Large intestine (tissue), 3 donors: ENCODE data around the gene MEI1. TPM values are rescaled to one million over a fixed set of nuclear protein-coding genes. Genes with fewer than 3 reads are reported as not detected.
"Not testable (repeated sequence)": the region's sequence is repeated elsewhere in the genome, so short reads cannot be mapped to it uniquely, and the experiment has no call there.

Experiments used
- DNase-seq, 2 donors: peaks; one replicate each; pipeline versions ENCODE4 v3.0.0 to v3.0.0-alpha.2; 2013
- H3K27ac ChIP-seq: one replicate; pipeline ENCODE4 v1.5.1; 2013; ENCODE audit warnings: low read length
- H3K27me3 ChIP-seq: 2 replicates; pipeline ENCODE4 v1.6.1; 2013; ENCODE audit warnings: low read length; ENCODE audit not compliant: control insufficient read depth, insufficient read depth
- H3K36me3 ChIP-seq: 2 replicates; pipeline ENCODE4 v1.6.1; 2013; ENCODE audit warnings: low read length; ENCODE audit not compliant: control insufficient read depth, insufficient read depth
- H3K4me1 ChIP-seq: one replicate; pipeline ENCODE4 v1.6.1; 2013; ENCODE audit warnings: low read length; ENCODE audit not compliant: control insufficient read depth, insufficient read depth
- H3K4me3 ChIP-seq: one replicate; pipeline ENCODE4 v1.5.1; 2013; ENCODE audit warnings: low read length
- H3K9me3 ChIP-seq: one replicate; pipeline ENCODE4 v1.6.1; 2013; ENCODE audit warnings: mild to moderate bottlenecking, low read depth, low read length, moderate library complexity; ENCODE audit not compliant: control insufficient read depth
- WGBS: methylation state at CpG from one replicate; pipeline ENCODE4 v1.1.5; 2013; ENCODE audit warnings: low lambda C conversion rate; ENCODE audit not compliant: insufficient coverage; 5-methylcytosine and 5-hydroxymethylcytosine counted together
- polyA plus RNA-seq: library from polyadenylated mRNA; unstranded; fragments of 120-200 nt; gene quantifications from one replicate; pipeline ENCODE4 v1.2.1, GENCODE V29; 2013

MEI1 gene
- polyA plus RNA-seq, 1 donor, result 4.4 TPM

DNA sequence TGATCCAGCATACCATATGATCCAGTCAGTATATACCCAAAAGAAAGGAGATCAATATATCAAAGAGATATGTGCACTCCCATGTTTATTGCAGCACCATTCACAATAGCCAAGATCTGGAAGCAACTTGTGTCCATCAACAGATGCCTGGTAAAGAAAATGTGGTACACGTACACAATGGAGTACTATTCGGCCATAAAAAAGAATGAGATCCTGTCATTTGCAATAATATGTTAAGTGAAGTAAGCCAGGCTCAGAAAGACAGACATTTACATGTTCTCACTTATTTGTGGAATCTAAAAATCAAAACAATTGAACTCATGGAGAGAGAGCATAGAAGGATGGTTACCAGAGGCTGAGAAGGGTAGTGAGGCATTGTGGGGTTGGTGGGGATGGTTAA, 37.6 kb upstream of the MEI1 start:
- H3K27me3 ChIP-seq, result no peaks in the 10 kb centered on the region
- no peaks in the 10 kb centered on the region for H3K9me3 ChIP-seq
- no peaks in the 10 kb centered on the region for H3K4me1 ChIP-seq
- peaks cover 79% of the 10 kb centered on the region for H3K36me3 ChIP-seq
- WGBS, result 100% methylated on average over 1 of the region's 2 CpGs
- no peak overlapping the region for H3K27ac ChIP-seq
- no peak for DNase-seq
- H3K4me3 ChIP-seq, result no peak overlapping the region

DNA sequence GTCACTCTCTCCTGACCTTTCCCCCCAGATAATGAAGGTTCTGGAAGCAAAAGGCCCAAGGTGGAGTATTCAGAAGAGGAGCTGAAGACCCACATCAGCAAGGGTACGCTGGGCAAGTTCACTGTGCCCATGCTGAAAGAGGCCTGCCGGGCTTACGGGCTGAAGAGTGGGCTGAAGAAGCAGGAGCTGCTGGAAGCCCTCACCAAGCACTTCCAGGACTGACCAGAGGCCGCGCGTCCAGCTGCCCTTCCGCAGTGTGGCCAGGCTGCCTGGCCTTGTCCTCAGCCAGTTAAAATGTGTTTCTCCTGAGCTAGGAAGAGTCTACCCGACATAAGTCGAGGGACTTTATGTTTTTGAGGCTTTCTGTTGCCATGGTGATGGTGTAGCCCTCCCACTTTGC, 35.7 kb upstream of the MEI1 start:
- WGBS, result no CpG with 5 or more reads among the region's 9 CpGs
- not testable (repeated sequence) for H3K9me3 ChIP-seq, H3K27me3 ChIP-seq, DNase-seq, H3K27ac ChIP-seq, H3K4me3 ChIP-seq, H3K4me1 ChIP-seq
- peaks cover 62% of the 10 kb centered on the region for H3K36me3 ChIP-seq

DNA sequence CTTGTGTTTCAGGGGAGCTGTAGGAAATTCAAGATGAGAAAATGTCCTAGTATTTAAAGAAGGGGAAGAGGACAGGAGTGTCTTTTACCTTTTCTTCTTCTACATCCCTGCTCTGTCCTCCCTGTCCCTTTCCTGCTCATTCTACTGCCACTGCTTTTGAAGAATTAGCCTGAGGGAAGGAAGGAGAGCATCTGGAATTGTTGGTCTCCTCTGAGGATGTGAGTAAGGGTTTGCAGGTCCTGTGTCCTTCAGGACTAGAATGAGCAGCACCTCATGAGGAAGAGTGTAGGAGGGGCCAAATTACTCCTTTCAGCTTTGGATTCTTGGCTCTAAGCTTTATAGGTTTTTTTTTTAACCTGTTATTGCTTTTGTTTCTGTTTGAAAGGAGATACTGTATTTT, 34.8 kb upstream of the MEI1 start:
- DNase-seq, result no peak
- H3K36me3 ChIP-seq, result peaks cover 54% of the 10 kb centered on the region
- no peak overlapping the region for H3K27ac ChIP-seq
- no peaks in the 10 kb centered on the region for H3K9me3 ChIP-seq
- no peaks in the 10 kb centered on the region for H3K27me3 ChIP-seq
- peaks cover 4% of the 10 kb centered on the region for H3K4me1 ChIP-seq
- H3K4me3 ChIP-seq, result no peak overlapping the region

DNA sequence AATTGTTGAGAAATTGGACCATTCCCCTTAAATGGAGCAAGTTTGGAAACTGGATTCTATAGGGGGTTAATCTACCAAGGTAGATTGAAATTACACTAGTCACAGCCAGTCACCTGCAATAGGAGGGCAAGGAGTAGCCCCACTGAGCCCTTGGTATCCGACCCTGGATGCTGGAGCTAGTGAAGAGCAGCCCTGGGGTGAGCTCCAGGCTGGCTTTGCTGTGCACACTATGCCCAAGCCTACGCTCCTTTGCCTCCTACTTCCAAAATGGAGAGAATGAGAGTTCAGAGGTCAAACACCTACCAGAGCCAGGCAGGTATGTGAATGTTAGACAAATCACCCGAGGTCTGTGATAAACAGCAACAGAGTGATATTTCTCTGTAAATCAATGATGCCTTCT, 34.4 kb upstream of the MEI1 start:
- Histone ChIP-seq H3K36me3 (peaks cover 50% of the 10 kb centered on the region), H3K27me3 (no peaks in the 10 kb centered on the region), H3K4me1 (peaks cover 4% of the 10 kb centered on the region), H3K27ac (no peak overlapping the region), H3K9me3 (no peaks in the 10 kb centered on the region), H3K4me3 (no peak overlapping the region)
- no CpG with 5 or more reads among the region's 3 CpGs for WGBS
- DNase-seq, result no peak

DNA sequence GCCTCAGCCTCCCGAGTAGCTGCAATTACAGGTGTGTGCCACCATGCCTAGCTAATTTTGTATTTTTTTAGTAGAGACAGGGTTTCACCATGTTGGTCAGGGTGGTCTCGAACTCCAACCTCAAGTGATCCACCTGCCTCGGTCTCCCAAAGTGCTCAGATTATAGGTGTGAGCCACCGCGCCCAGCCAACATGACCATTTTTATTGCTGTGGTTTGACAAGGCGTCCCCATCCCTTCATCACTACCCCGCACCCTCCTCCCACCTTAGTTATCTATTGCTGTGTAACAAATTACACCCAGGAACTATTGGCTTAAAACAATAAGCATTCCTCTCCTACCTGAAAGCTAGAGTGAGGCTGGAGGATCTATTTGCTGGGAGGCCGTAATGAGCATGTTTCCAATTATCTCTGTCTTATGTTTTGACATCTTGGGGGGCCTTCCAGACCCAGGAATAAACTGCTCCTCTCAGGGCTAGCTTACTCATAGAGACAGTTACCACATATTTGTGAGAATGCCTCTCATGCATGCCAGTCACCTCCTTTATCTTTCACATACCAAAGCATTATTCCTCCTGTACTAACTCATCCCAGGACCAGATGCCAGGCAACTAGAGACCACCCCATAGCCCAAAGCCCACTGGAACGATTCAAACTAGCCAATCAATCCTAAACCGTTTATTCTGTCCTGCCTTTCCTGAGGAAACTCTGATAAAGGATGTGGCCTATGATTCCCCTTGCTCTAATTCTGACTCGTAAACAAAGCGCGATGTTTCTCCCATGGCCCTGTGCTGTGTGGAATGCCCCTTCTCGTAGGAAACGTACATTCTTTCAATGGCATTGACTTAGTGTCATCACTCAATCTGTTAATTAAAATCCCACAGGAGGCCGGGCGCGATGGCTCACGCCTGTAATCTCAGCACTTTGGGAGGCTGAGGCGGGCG, 30.1 kb upstream of the MEI1 start:
- 100% methylated on average over 1 of the region's 21 CpGs for WGBS
- Histone ChIP-seq H3K9me3 (no peaks in the 10 kb centered on the region), H3K4me3 (no peak overlapping the region), H3K36me3 (peaks cover 20% of the 10 kb centered on the region), H3K27me3 (no peaks in the 10 kb centered on the region), H3K4me1 (peaks cover 4% of the 10 kb centered on the region), H3K27ac (no peak overlapping the region)
- no peak for DNase-seq

DNA sequence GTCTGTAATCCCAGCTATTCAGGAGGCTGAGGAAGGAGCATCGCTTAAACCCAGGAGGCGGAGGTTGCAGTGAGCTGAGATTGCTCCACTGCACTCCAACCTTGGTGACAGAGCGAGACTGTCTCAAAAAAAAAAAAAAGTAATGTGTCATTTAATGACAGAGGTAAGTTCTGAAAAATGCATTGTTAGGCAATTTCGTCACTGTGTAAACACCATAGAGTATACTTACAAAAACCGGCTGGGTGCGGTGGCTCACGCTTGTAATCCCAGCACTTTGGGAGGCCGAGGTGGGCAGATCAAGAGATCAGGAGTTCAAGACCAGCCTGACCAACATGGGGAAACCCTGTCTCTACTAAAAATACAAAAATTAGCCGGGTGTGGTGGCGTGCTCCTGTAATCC, 27.2 kb upstream of the MEI1 start:
- H3K4me3 ChIP-seq, H3K27me3 ChIP-seq, H3K9me3 ChIP-seq, H3K4me1 ChIP-seq, H3K27ac ChIP-seq, DNase-seq: not testable (repeated sequence)
- 80% methylated on average over 1 of the region's 10 CpGs for WGBS
- H3K36me3 ChIP-seq, result peaks cover 21% of the 10 kb centered on the region

DNA sequence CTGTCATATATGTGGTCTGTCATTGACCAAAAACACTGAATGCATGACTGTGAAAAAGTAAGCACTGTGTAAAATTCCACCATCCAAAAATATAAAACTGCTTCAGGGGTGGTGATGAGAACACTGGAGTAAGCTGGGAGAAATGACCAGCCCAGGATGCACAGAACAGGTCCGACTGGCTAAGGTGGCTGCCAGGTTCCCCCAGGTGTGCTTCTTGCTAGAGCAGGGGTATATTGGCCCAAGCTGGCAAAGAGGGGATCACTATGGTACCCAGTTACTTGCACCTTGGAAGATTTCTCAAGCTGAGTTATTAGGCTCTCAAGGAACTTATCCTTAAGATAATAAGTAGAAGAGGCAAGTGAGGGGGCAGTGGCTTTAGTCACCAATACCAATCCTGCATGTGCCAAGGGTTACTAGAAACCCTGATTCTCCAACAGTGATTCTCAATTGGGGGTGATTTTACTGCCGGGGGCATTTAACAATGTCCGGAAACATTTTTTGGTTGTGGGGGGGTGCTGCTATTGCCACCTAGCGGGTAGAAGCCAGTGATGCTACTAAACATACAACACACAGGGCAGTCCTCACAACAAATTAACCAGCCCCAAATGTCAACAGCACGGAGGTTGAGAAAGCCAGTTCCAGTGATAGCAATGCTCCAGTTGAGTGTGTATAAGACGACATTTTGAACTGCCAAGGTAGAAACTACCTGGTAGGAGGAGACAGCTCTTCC, 26.4 kb upstream of the MEI1 start:
- Histone ChIP-seq H3K4me1 (no peaks in the 10 kb centered on the region), H3K36me3 (peaks cover 26% of the 10 kb centered on the region), H3K27me3 (no peaks in the 10 kb centered on the region), H3K27ac (no peak overlapping the region), H3K9me3 (no peaks in the 10 kb centered on the region), H3K4me3 (no peak overlapping the region)
- no peak for DNase-seq
- WGBS, result no CpG with 5 or more reads among the region's 6 CpGs

DNA sequence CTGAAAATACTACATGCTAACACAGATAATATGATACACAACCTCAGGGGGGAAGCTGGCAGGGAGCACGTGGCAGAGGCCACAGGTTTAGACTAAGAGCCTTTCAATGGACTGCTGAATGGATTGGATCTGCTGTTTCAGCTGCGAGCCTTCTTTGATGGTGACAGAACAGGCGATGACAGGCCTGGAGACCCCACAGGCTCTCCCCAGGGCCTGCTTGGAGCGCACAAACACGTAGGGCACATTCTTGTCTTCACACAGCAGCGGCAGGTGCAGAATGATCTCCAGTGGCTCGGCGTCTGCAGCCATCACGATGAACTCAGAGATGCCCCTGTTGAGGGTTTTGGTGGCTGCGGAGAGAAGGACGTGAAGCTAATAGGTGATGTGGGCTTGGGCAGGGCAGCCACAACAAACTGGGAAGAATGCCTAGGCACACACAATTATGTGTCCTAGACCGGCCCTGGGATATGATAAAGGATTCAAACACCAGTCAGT, 24.4 kb upstream of the MEI1 start:
- Histone ChIP-seq H3K27ac (no peak overlapping the region), H3K27me3 (no peaks in the 10 kb centered on the region), H3K36me3 (peaks cover 42% of the 10 kb centered on the region), H3K4me1 (no peaks in the 10 kb centered on the region), H3K4me3 (no peak overlapping the region), H3K9me3 (no peaks in the 10 kb centered on the region)
- no peak for DNase-seq
- WGBS, result no CpG with 5 or more reads among the region's 12 CpGs

DNA sequence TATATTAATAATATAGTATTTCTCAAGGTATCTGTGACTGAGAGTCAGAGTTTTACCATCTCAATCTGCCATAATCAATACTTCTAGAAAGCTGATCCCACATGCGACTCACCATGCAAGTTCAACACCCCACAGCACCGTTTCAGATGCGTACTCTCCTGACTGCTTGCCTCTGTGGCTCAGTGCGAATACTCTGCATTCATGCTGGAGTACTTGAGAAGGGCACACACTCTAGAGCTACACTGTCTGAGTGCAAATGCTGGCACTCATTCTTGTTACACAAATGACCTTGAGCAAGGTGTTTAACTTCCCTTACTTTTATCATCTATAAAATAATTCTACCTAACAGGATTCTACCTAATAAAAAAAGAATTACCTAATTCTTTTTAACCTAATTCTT, 23.2 kb upstream of the MEI1 start:
- no peak overlapping the region for H3K27ac ChIP-seq
- H3K27me3 ChIP-seq, result no peaks in the 10 kb centered on the region
- H3K36me3 ChIP-seq, result peaks cover 45% of the 10 kb centered on the region
- no peaks in the 10 kb centered on the region for H3K4me1 ChIP-seq
- WGBS, result no CpG with 5 or more reads among the region's 4 CpGs
- DNase-seq, result no peak
- H3K9me3 ChIP-seq, result no peaks in the 10 kb centered on the region
- no peak overlapping the region for H3K4me3 ChIP-seq

DNA sequence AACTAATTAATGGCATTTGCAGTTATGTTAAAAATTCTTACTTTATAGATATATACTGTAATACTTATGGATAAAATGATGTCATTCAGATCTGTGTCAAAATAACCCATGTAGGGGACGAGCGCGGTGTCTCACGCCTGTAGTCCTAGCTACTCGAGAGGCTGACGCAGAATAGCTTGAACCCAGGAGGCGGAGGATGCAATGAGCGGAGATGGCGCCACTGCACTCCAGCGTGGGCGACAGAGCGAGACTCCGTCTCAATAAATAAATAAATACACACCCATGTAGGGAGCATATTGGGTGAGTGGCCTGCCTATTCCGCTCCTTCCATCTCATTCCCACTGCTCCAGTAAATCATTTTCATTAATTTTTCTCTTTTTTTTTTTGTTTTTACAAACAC, 17.7 kb upstream of the MEI1 start:
- peaks cover 2% of the 10 kb centered on the region for H3K9me3 ChIP-seq
- H3K4me3 ChIP-seq, result peak overlapping the region; percentile 63
- peak in 1 of 2 donors; percentile 19 for DNase-seq
- no peaks in the 10 kb centered on the region for H3K27me3 ChIP-seq
- H3K4me1 ChIP-seq, result no peaks in the 10 kb centered on the region
- WGBS, result 36% methylated on average over 1 of the region's 14 CpGs
- no peak overlapping the region for H3K27ac ChIP-seq
- H3K36me3 ChIP-seq, result peaks cover 25% of the 10 kb centered on the region
